ENCODE measurements around the gene FAM8A1. TPM values are rescaled to one million over a fixed set of nuclear protein-coding genes. Genes with fewer than 3 reads are reported as not detected.

The FAM8A1 gene
- total and polyA plus RNA-seq, 2 of the 13 experiments (the other 11 are each of a cell fraction or from before 2014, with no cell fraction given): 30.5 to 34.3 TPM

GRCh38 chr6:17599877-17600526, at the start of gene FAM8A1 (continued):
- TF ChIP-seq ZBTB46 (CRISPR knock-in tag; IDR thresholded peaks at IDR 0.05; ENCODE audit: borderline replicate concordance) (no peak; the same call in 1 of the 2 replicates), PHF20 (CRISPR knock-in tag; IDR thresholded peaks at IDR 0.05) (peak; percentile 81), ZMYM4 (CRISPR knock-in tag; IDR thresholded peaks at IDR 0.05) (peak; percentile 93), ZNF20 (CRISPR knock-in tag; IDR thresholded peaks at IDR 0.05) (no peak), IRX3 (CRISPR knock-in tag; IDR thresholded peaks at IDR 0.05; ENCODE audit: borderline replicate concordance, low read depth) (peak; percentile 63; the same call in 1 of the 2 replicates), ZNF687 (CRISPR knock-in tag; IDR thresholded peaks at IDR 0.05) (no peak; the same call in 1 of the 2 replicates), ZNF331 (CRISPR knock-in tag; IDR thresholded peaks at IDR 0.05) (peak; percentile 47; the same call in 1 of the 2 replicates), MAZ (IDR thresholded peaks at IDR 0.05; ENCODE audit: borderline replicate concordance, low read depth, low read length) (peak; percentile 98), MAZ (CRISPR knock-in tag; IDR thresholded peaks at IDR 0.05; ENCODE audit: low read depth) (peak; percentile 99), FLYWCH1 (CRISPR knock-in tag; IDR thresholded peaks at IDR 0.05) (no peak), ZNF660 (CRISPR knock-in tag; IDR thresholded peaks at IDR 0.05; ENCODE audit: borderline replicate concordance, low read depth) (no peak), ZNF512 (CRISPR knock-in tag; IDR thresholded peaks at IDR 0.05) (no peak), ATF1 (CRISPR knock-in tag; IDR thresholded peaks at IDR 0.05) (peak; percentile 60), CERS6 (CRISPR knock-in tag; IDR thresholded peaks at IDR 0.05) (no peak), CREB1 (IDR thresholded peaks at IDR 0.05) (peak; percentile 85), CREB1 (CRISPR knock-in tag; IDR thresholded peaks at IDR 0.05) (peak; percentile 89), TCF7 (IDR thresholded peaks at IDR 0.05; ENCODE audit: low read depth) (no peak), SIX1 (CRISPR knock-in tag; IDR thresholded peaks at IDR 0.05; ENCODE audit: borderline replicate concordance) (no peak), DBP (CRISPR knock-in tag; IDR thresholded peaks at IDR 0.05; ENCODE audit: not compliant biosample characterization) (no peak), KDM5A (IDR thresholded peaks at IDR 0.05; ENCODE audit: borderline replicate concordance, low read length) (no peak), SNAI1 (CRISPR knock-in tag; IDR thresholded peaks at IDR 0.05; ENCODE audit: borderline replicate concordance) (no peak; the same call in 1 of the 2 replicates)
